GM12801 (cell line): ENCODE measurements around the gene TJP3.

Experiments
- CTCF ChIP-seq: IDR thresholded peaks from one replicate; pipeline ENCODE4 v1.5.1; 2011; ENCODE audit warnings: control low read depth; ENCODE audit not compliant: insufficient read length; ENCODE audit errors: extremely low read depth

The TJP3 gene

GRCh38 chr19:3752492-3752891 lies 44.3 kb downstream of the TJP3 start:
- no peak for TF ChIP-seq CTCF

GRCh38 chr19:3753631-3754410 lies 45.6 kb downstream of the TJP3 start:
- TF ChIP-seq CTCF: no peak

GRCh38 chr19:3759482-3760254 lies 51.5 kb downstream of the TJP3 start:
- TF ChIP-seq CTCF: no peak

- no peak for TF ChIP-seq CTCF
Observed at GRCh38 chr19:3760871-3761361, 52.7 kb downstream of the TJP3 start.

- no peak for TF ChIP-seq CTCF
Observed at GRCh38 chr19:3761382-3762129, 53.4 kb downstream of the TJP3 start, which contains the start of gene APBA3. Gene APBA3, minus strand, starts transcription at chr19:3761692. Its CDS starts 1,428 bp downstream, at chr19:3760264.

GRCh38 chr19:3762130-3762473 lies 53.9 kb downstream of the TJP3 start:
- no peak for TF ChIP-seq CTCF
